Sciatic nerve (tissue), 1 donor: ENCODE data around the gene MGAT4A. TPM values are rescaled to one million over a fixed set of nuclear protein-coding genes. Genes with fewer than 3 reads are reported as not detected.

ENCODE experiments used
- total RNA-seq: library from RNA; stranded (reverse); fragmentation: NEBNext Ultra II Directional; extraction: Animal tissue kit (Norgen Biotek cat#: 25700); gene quantifications from one replicate; pipeline ENCODE4 v1.2.1, GENCODE V29; 2021
- donor health status: DM: no; HTN: no; CAD: no.

The MGAT4A gene
- total RNA-seq, 1 donor from 2014 or later: 46.0 TPM

Other genes with a start within 250 kb of the MGAT4A start
- gene COA5, start 122.6 kb downstream of the MGAT4A start, total RNA-seq: 38.2 TPM
- gene UNC50, start 122.5 kb downstream of the MGAT4A start, total RNA-seq: 43.6 TPM
- 12.4 TPM for gene CRACDL, start 205.1 kb upstream of the MGAT4A start, total RNA-seq